ENCODE measurements around the gene NRTN. TPM values are rescaled to one million over a fixed set of nuclear protein-coding genes. Genes with fewer than 3 reads are reported as not detected.

The NRTN gene
- total and polyA plus RNA-seq, 2 donors (not counting 1 experiment from before 2014, with no cell fraction given): 0.27 TPM; not detected in 1

- Histone ChIP-seq H3K4me1 (ENCODE audit: control insufficient read depth in 2 of 2, insufficient read depth in 2 of 2, low read length in 2 of 2) (no peaks in the 10 kb centered on the region), H3K79me2 (ENCODE audit: control insufficient read depth, insufficient read depth, low read length) (peaks cover 3% of the 10 kb centered on the region), H3K9ac (ENCODE audit: low read length) (no peak overlapping the region), H3K4me3 (ENCODE audit: control extremely low read depth in 1 of 5, extremely low read depth in 1 of 5, insufficient read depth in 1 of 5, low read depth in 2 of 5, low read length in 4 of 5) (no peak overlapping the region), H3K36me3 (replicated peaks in 1 of 2; ENCODE audit: control extremely low read depth in 1 of 2, control insufficient read depth in 1 of 2, extremely low read depth in 1 of 2, insufficient read depth in 2 of 2, low read length in 1 of 2) (peaks cover 0 to 27% of the 10 kb centered on the region in 2 experiments), H4K20me1 (ENCODE audit: control insufficient read depth, insufficient read depth, low read length, poor library complexity, severe bottlenecking) (no peaks in the 10 kb centered on the region), H3K4me2 (replicated peaks; ENCODE audit: low read depth, low read length, poor library complexity, severe bottlenecking) (no peak overlapping the region), H3K27me3 (replicated peaks in 1 of 4; ENCODE audit: control extremely low read depth in 1 of 4, control insufficient read depth in 3 of 4, insufficient read depth in 4 of 4, low read length in 3 of 4) (no peaks in the 10 kb centered on the region), H2AFZ (ENCODE audit: insufficient read depth, low read depth, low read length, poor library complexity, severe bottlenecking) (no peak overlapping the region), H3K9me3 (ENCODE audit: control extremely low read depth in 1 of 3, control insufficient read depth in 2 of 3, insufficient read depth in 1 of 3, low read length in 2 of 3) (no peaks in the 10 kb centered on the region), H3K27ac (ENCODE audit: low read length in 2 of 2) (no peak overlapping the region)
- ChIA-PET POLR2A (no interaction called here), CTCF (no interaction called here)
- WGBS (ENCODE audit: insufficient coverage): 100% methylated on average over 5 of the region's 9 CpGs
- H3K9me3 Mint-ChIP-seq (ENCODE audit: insufficient read depth): no peaks in the 10 kb centered on the region
- ATAC-seq (ENCODE audit: low read depth) (no peak), DNase-seq (no peak)
- intact Hi-C loops (cut with micrococcal nuclease): no loop called here
- TF ChIP-seq EZH2 (IDR thresholded peaks at IDR 0.05; ENCODE audit: borderline replicate concordance, insufficient read depth, low read depth, low read length, poor library complexity, severe bottlenecking) (no peak), CTCF (IDR thresholded peaks at IDR 0.05) (no peak)
- no peaks in the 10 kb centered on the region for H3K4me1 Mint-ChIP-seq
- H3K27me3 Mint-ChIP-seq: no peaks in the 10 kb centered on the region
- H3K4me3 Mint-ChIP-seq: no peak overlapping the region
- H3K27ac Mint-ChIP-seq: no peak overlapping the region
Measured at GRCh38 chr19:5782322-5782721, 22.5 kb upstream of the NRTN start.

DNA sequence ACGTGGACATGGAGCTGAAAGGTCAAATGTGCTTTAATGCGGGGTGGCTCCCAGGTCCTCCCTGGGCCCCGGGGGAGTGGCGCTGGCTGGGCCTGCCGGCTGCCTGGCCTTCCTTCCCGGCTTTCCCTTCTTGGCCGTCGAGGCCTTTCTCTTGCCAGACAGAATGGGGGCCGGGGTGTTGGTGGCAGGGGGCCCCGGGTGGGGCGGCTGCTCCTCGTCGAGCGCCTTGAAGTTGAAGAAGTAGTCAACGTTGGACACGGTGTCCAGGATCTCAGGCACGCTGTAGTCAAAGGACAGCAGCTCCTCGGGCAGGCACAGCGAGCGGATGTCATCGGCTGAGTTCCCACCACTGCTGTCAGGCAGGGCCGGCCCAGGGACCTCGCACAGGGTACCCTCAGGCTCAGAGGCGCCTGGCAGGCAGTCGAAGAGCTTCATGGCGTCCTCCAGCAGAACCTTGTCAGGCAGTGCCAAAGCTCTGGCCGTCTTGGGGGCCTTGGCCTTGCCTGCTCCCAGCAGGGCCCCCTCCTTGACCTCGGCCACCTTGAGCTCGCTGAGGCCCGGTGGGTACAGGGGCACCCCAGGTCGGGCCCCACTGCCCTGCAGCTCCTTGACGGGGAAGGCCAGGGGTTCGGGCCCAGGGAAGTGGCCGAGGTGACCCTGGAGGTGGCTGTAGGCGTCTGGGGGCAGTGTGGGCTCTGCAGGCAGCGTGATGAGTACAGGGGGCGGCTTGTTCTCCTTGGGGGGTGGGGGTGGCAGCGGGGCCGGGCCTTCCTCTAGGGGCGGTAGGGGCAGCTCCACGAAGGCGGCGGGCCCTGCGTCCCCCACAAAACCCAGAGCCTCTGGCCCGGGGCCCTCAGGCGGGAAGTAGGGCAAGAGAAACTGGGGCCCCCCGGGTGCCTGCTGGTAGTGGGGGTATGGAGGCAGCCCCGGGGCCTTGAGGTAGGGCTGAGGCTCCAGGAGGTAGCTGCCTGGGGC, 21.6 kb upstream of the NRTN start:
- intact Hi-C loops (cut with micrococcal nuclease): no loop called here

More for the DNA sequence above, 21.6 kb upstream of the NRTN start:
- Histone ChIP-seq H3K4me1 (ENCODE audit: control insufficient read depth in 2 of 2, insufficient read depth in 2 of 2, low read length in 2 of 2) (no peaks in the 10 kb centered on the region), H3K9ac (ENCODE audit: low read length) (no peak overlapping the region), H3K4me2 (replicated peaks; ENCODE audit: low read depth, low read length, poor library complexity, severe bottlenecking) (no peak overlapping the region), H2AFZ (ENCODE audit: insufficient read depth, low read depth, low read length, poor library complexity, severe bottlenecking) (no peak overlapping the region), H4K20me1 (ENCODE audit: control insufficient read depth, insufficient read depth, low read length, poor library complexity, severe bottlenecking) (peaks cover 8% of the 10 kb centered on the region), H3K27me3 (replicated peaks in 1 of 4; ENCODE audit: control extremely low read depth in 1 of 4, control insufficient read depth in 3 of 4, insufficient read depth in 4 of 4, low read length in 3 of 4) (no peaks in the 10 kb centered on the region), H3K9me3 (ENCODE audit: control extremely low read depth in 1 of 3, control insufficient read depth in 2 of 3, insufficient read depth in 1 of 3, low read length in 2 of 3) (no peaks in the 10 kb centered on the region), H3K27ac (ENCODE audit: low read length in 2 of 2) (no peak overlapping the region), H3K4me3 (ENCODE audit: control extremely low read depth in 1 of 5, extremely low read depth in 1 of 5, insufficient read depth in 1 of 5, low read depth in 2 of 5, low read length in 4 of 5) (no peak overlapping the region), H3K79me2 (ENCODE audit: control insufficient read depth, insufficient read depth, low read length) (peaks cover 7% of the 10 kb centered on the region), H3K36me3 (replicated peaks in 1 of 2; ENCODE audit: control extremely low read depth in 1 of 2, control insufficient read depth in 1 of 2, extremely low read depth in 1 of 2, insufficient read depth in 2 of 2, low read length in 1 of 2) (peaks cover 0 to 36% of the 10 kb centered on the region in 2 experiments)
- H3K27ac Mint-ChIP-seq: no peak overlapping the region
- no peak overlapping the region for H3K4me3 Mint-ChIP-seq
- H3K4me1 Mint-ChIP-seq: no peaks in the 10 kb centered on the region
- ATAC-seq (ENCODE audit: low read depth) (no peak), DNase-seq (no peak)
- no peaks in the 10 kb centered on the region for H3K27me3 Mint-ChIP-seq
- ChIA-PET CTCF (no interaction called here), POLR2A (no interaction called here)
- 93% methylated on average over 43 of the region's 48 CpGs for WGBS (ENCODE audit: insufficient coverage)
- TF ChIP-seq CTCF (IDR thresholded peaks at IDR 0.05): no peak
- no peak for TF ChIP-seq EZH2 (IDR thresholded peaks at IDR 0.05; ENCODE audit: borderline replicate concordance, insufficient read depth, low read depth, low read length, poor library complexity, severe bottlenecking)
- H3K9me3 Mint-ChIP-seq (ENCODE audit: insufficient read depth): no peaks in the 10 kb centered on the region

Measured in B cell (primary cell).